ENCODE measurements around the gene CIB2.

- TF ChIP-seq, protein P1, sequence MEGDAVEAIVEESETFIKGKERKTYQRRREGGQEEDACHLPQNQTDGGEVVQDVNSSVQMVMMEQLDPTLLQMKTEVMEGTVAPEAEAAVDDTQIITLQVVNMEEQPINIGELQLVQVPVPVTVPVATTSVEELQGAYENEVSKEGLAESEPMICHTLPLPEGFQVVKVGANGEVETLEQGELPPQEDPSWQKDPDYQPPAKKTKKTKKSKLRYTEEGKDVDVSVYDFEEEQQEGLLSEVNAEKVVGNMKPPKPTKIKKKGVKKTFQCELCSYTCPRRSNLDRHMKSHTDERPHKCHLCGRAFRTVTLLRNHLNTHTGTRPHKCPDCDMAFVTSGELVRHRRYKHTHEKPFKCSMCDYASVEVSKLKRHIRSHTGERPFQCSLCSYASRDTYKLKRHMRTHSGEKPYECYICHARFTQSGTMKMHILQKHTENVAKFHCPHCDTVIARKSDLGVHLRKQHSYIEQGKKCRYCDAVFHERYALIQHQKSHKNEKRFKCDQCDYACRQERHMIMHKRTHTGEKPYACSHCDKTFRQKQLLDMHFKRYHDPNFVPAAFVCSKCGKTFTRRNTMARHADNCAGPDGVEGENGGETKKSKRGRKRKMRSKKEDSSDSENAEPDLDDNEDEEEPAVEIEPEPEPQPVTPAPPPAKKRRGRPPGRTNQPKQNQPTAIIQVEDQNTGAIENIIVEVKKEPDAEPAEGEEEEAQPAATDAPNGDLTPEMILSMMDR (IDR thresholded peaks at IDR 0.05), result no peak
- no peak for TF ChIP-seq EZH2 (IDR thresholded peaks at IDR 0.05; ENCODE audit: borderline replicate concordance, insufficient read depth, low read depth, low read length, poor library complexity, severe bottlenecking)
Measured at GRCh38 chr15:78069052-78069414, 62.2 kb downstream of the CIB2 start.
